HEK293 (cell line): ENCODE results near the gene ALX1.

Source experiments
- CTCF ChIA-PET: fragments of 350-600 bp; formaldehyde crosslinking; extraction: SDS; loops from one replicate; lab custom pipeline; 2021; ENCODE audit warnings: antibody characterized with exemption; lab: Yijun Ruan, JAX
- POLR2A ChIA-PET: fragments of 300-600 bp; formaldehyde crosslinking; extraction: SDS; loops from one replicate; lab custom pipeline; 2020; ENCODE audit warnings: antibody characterized with exemption, inconsistent platforms; lab: Yijun Ruan, JAX
- H3K27ac ChIP-seq: fragments of 200-500 bp; sonication (Bioruptor generic); 2 replicates; pipeline ENCODE4 v1.5.1; 2014; ENCODE audit warnings: low read depth, low read length, control low read depth, inconsistent platforms; ENCODE audit errors: extremely low read depth
- H3K36me3 ChIP-seq, 2 experiments: fragments of 200-500 bp in 1 of 2; sonication (Bioruptor generic) in 1 of 2; 1 replicate in 1 of 2; 2 replicates in 1 of 2; pipeline ENCODE4 v1.5.1; 2014 to 2017; ENCODE audit warnings: inconsistent platforms in 2 of 2, low read length in 2 of 2; ENCODE audit not compliant: control insufficient read depth in 2 of 2, insufficient read depth in 1 of 2
- H3K4me1 ChIP-seq: fragments of 200-500 bp; sonication (Bioruptor generic); 2 replicates; pipeline ENCODE4 v1.5.1; 2014; ENCODE audit warnings: mild to moderate bottlenecking, low read length, inconsistent platforms; ENCODE audit not compliant: control insufficient read depth, insufficient read depth
- H3K4me3 ChIP-seq: 2 replicates; pipeline ENCODE4 v1.5.1; 2011; ENCODE audit warnings: low read depth, mild to moderate bottlenecking, control low read depth, low read length, moderate library complexity
- H3K9me3 ChIP-seq: fragments of 200-500 bp; sonication (Bioruptor generic); 2 replicates; pipeline ENCODE4 v1.5.1; 2014; ENCODE audit warnings: low read depth, low read length, inconsistent platforms; ENCODE audit not compliant: control insufficient read depth, insufficient read depth
- GLIS2 ChIP-seq: fragments of 450-650 bp; formaldehyde crosslinking; IDR thresholded peaks from 2 replicates; pipeline ENCODE4 v1.5.1; 2016; ENCODE audit warnings: missing biosample characterization, missing genetic modification characterization
- KLF8 ChIP-seq: fragments of 450-650 bp; formaldehyde crosslinking; IDR thresholded peaks from 2 replicates; pipeline ENCODE4 v1.5.1; 2016; ENCODE audit warnings: missing biosample characterization, missing genetic modification characterization
- MEIS1 ChIP-seq: sonication (generic); formaldehyde crosslinking; IDR thresholded peaks from 2 replicates; pipeline ENCODE4 v1.8.1; 2022; ENCODE audit warnings: missing genetic modification reagents, mild to moderate bottlenecking, borderline replicate concordance
- SALL2 ChIP-seq: fragments of 450-650 bp; formaldehyde crosslinking; IDR thresholded peaks from 2 replicates; pipeline ENCODE4 v1.5.0; 2017; ENCODE audit warnings: missing biosample characterization, mild to moderate bottlenecking, missing genetic modification characterization, borderline replicate concordance
- TRIM28 ChIP-seq: IDR thresholded peaks from 2 replicates; pipeline ENCODE4 v1.6.1; 2011; ENCODE audit warnings: low read length, control low read depth, borderline replicate concordance
- ZBTB1 ChIP-seq: fragments of 450-650 bp; formaldehyde crosslinking; IDR thresholded peaks from 2 replicates; pipeline ENCODE4 v1.5.1; 2016; ENCODE audit warnings: missing biosample characterization, missing genetic modification characterization
- ZFHX2 ChIP-seq: fragments of 450-650 bp; formaldehyde crosslinking; conservative IDR thresholded peaks from 2 replicates; pipeline ENCODE4 v1.5.1; 2016; ENCODE audit warnings: missing biosample characterization, missing genetic modification characterization
- ZNF2 ChIP-seq: fragments of 450-650 bp; formaldehyde crosslinking; IDR thresholded peaks from 2 replicates; pipeline ENCODE4 v1.5.1; 2016; ENCODE audit warnings: missing biosample characterization, missing genetic modification characterization
- ZNF248 ChIP-seq: fragments of 450-650 bp; formaldehyde crosslinking; IDR thresholded peaks from 2 replicates; pipeline ENCODE4 v1.5.1; 2017; ENCODE audit warnings: missing biosample characterization, missing genetic modification characterization
- ZNF433 ChIP-seq: fragments of 450-650 bp; formaldehyde crosslinking; IDR thresholded peaks from 2 replicates; pipeline ENCODE4 v1.5.1; 2016; ENCODE audit warnings: missing biosample characterization, missing genetic modification characterization, low read depth
- ZNF510 ChIP-seq: fragments of 450-650 bp; formaldehyde crosslinking; IDR thresholded peaks from 2 replicates; pipeline ENCODE4 v1.5.1; 2018; ENCODE audit warnings: mild to moderate bottlenecking, missing genetic modification characterization, missing biosample characterization; ENCODE audit not compliant: insufficient replicate concordance
- ZNF514 ChIP-seq: fragments of 450-650 bp; formaldehyde crosslinking; IDR thresholded peaks from 2 replicates; pipeline ENCODE4 v1.5.1; 2016; ENCODE audit warnings: missing biosample characterization, missing genetic modification characterization
- ZNF561 ChIP-seq: fragments of 450-650 bp; IDR thresholded peaks from 2 replicates; pipeline ENCODE4 v1.5.1; 2018; ENCODE audit warnings: missing biosample characterization, missing genetic modification characterization, borderline replicate concordance
- ZNF571 ChIP-seq: fragments of 450-650 bp; formaldehyde crosslinking; IDR thresholded peaks from 2 replicates; pipeline ENCODE4 v1.5.0; 2017; ENCODE audit warnings: missing biosample characterization, missing genetic modification characterization
- ZNF585B ChIP-seq: fragments of 450-650 bp; formaldehyde crosslinking; IDR thresholded peaks from 2 replicates; pipeline ENCODE4 v1.5.1; 2016; ENCODE audit warnings: missing biosample characterization, missing genetic modification characterization
- ZNF624 ChIP-seq: fragments of 450-650 bp; formaldehyde crosslinking; IDR thresholded peaks from 2 replicates; pipeline ENCODE4 v1.5.1; 2017; ENCODE audit warnings: missing biosample characterization, missing genetic modification characterization
- ZNF626 ChIP-seq: fragments of 450-650 bp; sonication (Bioruptor Pico); formaldehyde crosslinking; IDR thresholded peaks from 2 replicates; pipeline ENCODE4 v1.5.1; 2018; ENCODE audit warnings: missing biosample characterization, missing genetic modification characterization, inconsistent platforms
- ZNF654 ChIP-seq: fragments of 450-650 bp; formaldehyde crosslinking; IDR thresholded peaks from 2 replicates; pipeline ENCODE4 v1.5.1; 2016; ENCODE audit warnings: low read depth, missing biosample characterization, missing genetic modification characterization
- TF ChIP-seq, protein P1 (sequence below): fragments of 450-650 bp; formaldehyde crosslinking; IDR thresholded peaks from 2 replicates; pipeline ENCODE4 v1.5.1; 2016; ENCODE audit warnings: missing biosample characterization, missing genetic modification characterization
- TF ChIP-seq, protein P2 (sequence below): fragments of 450-650 bp; formaldehyde crosslinking; IDR thresholded peaks from 2 replicates; pipeline ENCODE4 v1.5.1; 2016; ENCODE audit warnings: missing biosample characterization, missing genetic modification characterization
- TF ChIP-seq, protein P3 (sequence below): fragments of 450-650 bp; formaldehyde crosslinking; IDR thresholded peaks from 2 replicates; pipeline ENCODE4 v1.5.1; 2016; ENCODE audit warnings: missing biosample characterization, missing genetic modification characterization
- TF ChIP-seq, protein P4 (sequence below): fragments of 450-650 bp; formaldehyde crosslinking; IDR thresholded peaks from 2 replicates; pipeline ENCODE4 v1.5.1; 2016; ENCODE audit warnings: missing biosample characterization, missing genetic modification characterization

The ALX1 gene

DNA sequence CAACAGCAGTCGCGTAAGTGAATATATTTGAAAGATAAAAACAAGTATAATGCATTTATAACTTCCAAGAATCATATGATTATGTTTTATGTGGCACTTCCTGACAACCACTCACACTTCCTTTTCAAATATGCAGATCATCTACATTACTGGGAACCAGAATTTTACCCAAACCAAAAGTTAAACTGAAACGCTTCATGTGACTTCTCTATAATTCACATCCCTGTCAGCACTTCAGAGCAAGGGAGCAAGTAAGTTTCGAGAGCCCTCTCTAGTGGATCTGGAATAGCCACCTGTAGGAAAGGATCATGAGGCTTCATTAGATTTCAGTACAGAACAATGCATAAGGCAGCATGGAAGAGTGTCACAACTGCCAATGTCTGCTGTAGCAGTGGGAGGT lies 13.7 kb upstream of the ALX1 start:
- Histone ChIP-seq H3K27ac (no peak overlapping the region), H3K9me3 (no peaks in the 10 kb centered on the region), H3K4me3 (no peak overlapping the region), H3K4me1 (no peaks in the 10 kb centered on the region), H3K36me3 (no peaks in the 10 kb centered on the region)
- POLR2A ChIA-PET, result no interaction called here
- TF ChIP-seq ZNF2 (tag by site-specific recombination), result no peak
- TF ChIP-seq KLF8 (tag by site-specific recombination), result no peak
- no peak for TF ChIP-seq ZFHX2 (tag by site-specific recombination)
- TF ChIP-seq, protein P1, sequence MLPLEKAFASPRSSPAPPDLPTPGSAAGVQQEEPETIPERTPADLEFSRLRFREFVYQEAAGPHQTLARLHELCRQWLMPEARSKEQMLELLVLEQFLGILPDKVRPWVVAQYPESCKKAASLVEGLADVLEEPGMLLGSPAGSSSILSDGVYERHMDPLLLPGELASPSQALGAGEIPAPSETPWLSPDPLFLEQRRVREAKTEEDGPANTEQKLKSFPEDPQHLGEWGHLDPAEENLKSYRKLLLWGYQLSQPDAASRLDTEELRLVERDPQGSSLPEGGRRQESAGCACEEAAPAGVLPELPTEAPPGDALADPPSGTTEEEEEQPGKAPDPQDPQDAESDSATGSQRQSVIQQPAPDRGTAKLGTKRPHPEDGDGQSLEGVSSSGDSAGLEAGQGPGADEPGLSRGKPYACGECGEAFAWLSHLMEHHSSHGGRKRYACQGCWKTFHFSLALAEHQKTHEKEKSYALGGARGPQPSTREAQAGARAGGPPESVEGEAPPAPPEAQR (tag by site-specific recombination), result no peak
- TF ChIP-seq MEIS1 (CRISPR knock-in tag), result no peak
- CTCF ChIA-PET, result interaction anchor here (0.6 kb wide), 1 partner anchor 41 kb away, joined by 3 read pairs; no protein-coding TSS in a partner anchor

DNA sequence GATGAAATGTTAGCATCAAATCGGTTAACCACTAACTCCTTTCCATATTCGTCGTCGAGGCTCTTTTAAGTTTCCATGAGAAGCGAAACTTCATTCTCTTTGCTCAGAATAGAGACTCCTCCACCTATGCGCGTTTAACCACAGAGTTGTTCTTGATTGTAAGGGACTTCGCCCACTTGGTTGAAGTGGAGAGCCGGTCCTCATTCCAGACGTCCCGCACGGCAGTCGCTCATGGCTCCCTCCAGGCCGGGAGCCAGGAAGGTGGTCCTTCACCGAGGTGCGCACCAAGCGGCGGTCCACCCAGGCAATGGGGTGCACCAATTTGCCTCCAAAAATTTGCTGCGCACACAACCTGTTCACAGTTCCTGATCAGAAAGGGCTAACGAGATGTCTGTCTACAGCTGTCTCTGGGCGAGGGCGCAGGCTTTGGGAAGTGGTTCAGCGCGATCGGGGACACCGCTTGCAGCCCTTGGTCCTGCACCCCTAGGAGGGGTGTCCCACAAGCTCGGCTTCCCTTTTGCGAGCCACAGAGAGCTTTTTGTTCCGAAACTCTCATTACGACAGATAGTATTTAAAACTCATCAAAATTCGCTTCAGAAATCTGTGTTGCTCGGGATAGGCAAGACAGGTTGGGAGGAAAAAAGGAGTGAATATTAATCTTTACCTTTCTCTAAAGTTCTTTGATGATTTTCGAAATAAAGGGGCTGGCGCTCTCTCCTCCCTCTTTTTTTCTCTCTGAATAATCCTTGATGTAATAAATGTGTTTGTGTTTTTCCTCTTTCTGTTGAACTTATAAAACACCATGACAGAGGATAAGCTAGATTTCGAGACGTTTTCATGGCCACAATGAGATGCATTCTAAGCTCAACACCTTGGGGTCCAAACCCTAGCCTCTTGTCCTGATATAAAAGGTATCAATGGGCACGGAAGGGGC lies 6.4 kb upstream of the ALX1 start:
- no peaks in the 10 kb centered on the region for H3K36me3 ChIP-seq
- ChIA-PET CTCF (no interaction called here), POLR2A (no interaction called here)
- H3K4me3 ChIP-seq, result no peak overlapping the region
- H3K9me3 ChIP-seq, result no peaks in the 10 kb centered on the region
- H3K4me1 ChIP-seq, result no peaks in the 10 kb centered on the region
- no peak overlapping the region for H3K27ac ChIP-seq
- TF ChIP-seq ZNF561 (tag by site-specific recombination), result no peak
- no peak for TF ChIP-seq ZNF571 (tag by site-specific recombination)
- TF ChIP-seq ZBTB1, result no peak
- no peak for TF ChIP-seq ZNF433
- TF ChIP-seq ZNF624 (tag by site-specific recombination), result no peak
- no peak for TF ChIP-seq ZNF585B (tag by site-specific recombination)
- no peak for TF ChIP-seq TRIM28
- TF ChIP-seq, protein P2, sequence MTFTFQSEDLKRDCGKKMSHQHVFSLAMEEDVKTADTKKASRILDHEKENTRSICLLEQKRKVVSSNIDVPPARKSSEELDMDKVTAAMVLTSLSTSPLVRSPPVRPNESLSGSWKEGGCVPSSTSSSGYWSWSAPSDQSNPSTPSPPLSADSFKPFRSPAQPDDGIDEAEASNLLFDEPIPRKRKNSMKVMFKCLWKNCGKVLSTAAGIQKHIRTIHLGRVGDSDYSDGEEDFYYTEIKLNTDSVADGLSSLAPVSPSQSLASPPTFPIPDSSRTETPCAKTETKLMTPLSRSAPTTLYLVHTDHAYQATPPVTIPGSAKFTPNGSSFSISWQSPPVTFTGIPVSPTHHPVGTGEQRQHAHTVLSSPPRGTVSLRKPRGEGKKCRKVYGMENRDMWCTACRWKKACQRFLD (tag by site-specific recombination), result no peak

DNA sequence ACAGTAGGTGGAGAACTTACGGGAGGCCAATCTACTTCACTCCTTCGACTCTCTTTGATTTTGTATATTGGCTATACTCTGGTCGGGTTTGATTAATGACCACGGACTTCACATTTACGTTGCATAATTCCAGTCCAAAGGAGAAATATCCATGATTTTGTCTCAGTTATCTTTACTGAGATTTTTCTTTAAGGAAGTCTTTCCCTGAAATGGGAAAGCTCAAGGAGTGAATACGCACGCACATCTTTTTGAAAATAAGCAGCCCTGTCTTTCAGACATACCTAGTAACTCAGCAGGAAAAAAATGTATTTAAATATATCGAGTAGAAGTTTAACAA lies 5.7 kb upstream of the ALX1 start:
- no peaks in the 10 kb centered on the region for H3K36me3 ChIP-seq
- no peak overlapping the region for H3K4me3 ChIP-seq
- ChIA-PET POLR2A (no interaction called here), CTCF (no interaction called here)
- H3K4me1 ChIP-seq, result no peaks in the 10 kb centered on the region
- no peaks in the 10 kb centered on the region for H3K9me3 ChIP-seq
- no peak overlapping the region for H3K27ac ChIP-seq
- TF ChIP-seq GLIS2 (tag by site-specific recombination) (no peak), ZNF2 (tag by site-specific recombination) (no peak), ZNF248 (tag by site-specific recombination) (no peak), ZNF654 (tag by site-specific recombination) (no peak), ZNF514 (tag by site-specific recombination) (no peak), ZNF510 (no peak), SALL2 (no peak), ZNF626 (tag by site-specific recombination) (no peak)
- TF ChIP-seq, protein P3, sequence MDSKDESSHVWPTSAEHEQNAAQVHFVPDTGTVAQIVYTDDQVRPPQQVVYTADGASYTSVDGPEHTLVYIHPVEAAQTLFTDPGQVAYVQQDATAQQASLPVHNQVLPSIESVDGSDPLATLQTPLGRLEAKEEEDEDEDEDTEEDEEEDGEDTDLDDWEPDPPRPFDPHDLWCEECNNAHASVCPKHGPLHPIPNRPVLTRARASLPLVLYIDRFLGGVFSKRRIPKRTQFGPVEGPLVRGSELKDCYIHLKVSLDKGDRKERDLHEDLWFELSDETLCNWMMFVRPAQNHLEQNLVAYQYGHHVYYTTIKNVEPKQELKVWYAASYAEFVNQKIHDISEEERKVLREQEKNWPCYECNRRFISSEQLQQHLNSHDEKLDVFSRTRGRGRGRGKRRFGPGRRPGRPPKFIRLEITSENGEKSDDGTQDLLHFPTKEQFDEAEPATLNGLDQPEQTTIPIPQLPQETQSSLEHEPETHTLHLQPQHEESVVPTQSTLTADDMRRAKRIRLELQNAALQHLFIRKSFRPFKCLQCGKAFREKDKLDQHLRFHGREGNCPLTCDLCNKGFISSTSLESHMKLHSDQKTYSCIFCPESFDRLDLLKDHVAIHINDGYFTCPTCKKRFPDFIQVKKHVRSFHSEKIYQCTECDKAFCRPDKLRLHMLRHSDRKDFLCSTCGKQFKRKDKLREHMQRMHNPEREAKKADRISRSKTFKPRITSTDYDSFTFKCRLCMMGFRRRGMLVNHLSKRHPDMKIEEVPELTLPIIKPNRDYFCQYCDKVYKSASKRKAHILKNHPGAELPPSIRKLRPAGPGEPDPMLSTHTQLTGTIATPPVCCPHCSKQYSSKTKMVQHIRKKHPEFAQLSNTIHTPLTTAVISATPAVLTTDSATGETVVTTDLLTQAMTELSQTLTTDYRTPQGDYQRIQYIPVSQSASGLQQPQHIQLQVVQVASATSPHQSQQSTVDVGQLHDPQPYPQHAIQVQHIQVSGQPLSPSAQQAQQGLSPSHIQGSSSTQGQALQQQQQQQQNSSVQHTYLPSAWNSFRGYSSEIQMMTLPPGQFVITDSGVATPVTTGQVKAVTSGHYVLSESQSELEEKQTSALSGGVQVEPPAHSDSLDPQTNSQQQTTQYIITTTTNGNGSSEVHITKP (tag by site-specific recombination), result no peak
- TF ChIP-seq, protein P4, sequence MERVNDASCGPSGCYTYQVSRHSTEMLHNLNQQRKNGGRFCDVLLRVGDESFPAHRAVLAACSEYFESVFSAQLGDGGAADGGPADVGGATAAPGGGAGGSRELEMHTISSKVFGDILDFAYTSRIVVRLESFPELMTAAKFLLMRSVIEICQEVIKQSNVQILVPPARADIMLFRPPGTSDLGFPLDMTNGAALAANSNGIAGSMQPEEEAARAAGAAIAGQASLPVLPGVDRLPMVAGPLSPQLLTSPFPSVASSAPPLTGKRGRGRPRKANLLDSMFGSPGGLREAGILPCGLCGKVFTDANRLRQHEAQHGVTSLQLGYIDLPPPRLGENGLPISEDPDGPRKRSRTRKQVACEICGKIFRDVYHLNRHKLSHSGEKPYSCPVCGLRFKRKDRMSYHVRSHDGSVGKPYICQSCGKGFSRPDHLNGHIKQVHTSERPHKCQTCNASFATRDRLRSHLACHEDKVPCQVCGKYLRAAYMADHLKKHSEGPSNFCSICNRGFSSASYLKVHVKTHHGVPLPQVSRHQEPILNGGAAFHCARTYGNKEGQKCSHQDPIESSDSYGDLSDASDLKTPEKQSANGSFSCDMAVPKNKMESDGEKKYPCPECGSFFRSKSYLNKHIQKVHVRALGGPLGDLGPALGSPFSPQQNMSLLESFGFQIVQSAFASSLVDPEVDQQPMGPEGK (tag by site-specific recombination), result no peak
